Mesothelial cell of epicardium (in vitro differentiated cells): ENCODE data around the gene S1PR3. TPM values are rescaled to one million over a fixed set of nuclear protein-coding genes. Genes with fewer than 3 reads are reported as not detected.

Experiments used
- DNase-seq, 2 experiments: peaks; one replicate each; pipeline ENCODE4 v3.0.0; 2021; ENCODE audit warnings: low spot score in 2 of 2; ENCODE audit not compliant: unreplicated experiment in 2 of 2
- H3K27ac Mint-ChIP-seq: 2 replicates; pipeline ENCODE4 v1.8.0; 2021; ENCODE audit warnings: mixed read lengths
- H3K27me3 Mint-ChIP-seq: 2 replicates; pipeline ENCODE4 v1.8.0; 2021; ENCODE audit warnings: low read depth, mixed read lengths
- H3K36me3 Mint-ChIP-seq: 2 replicates; pipeline ENCODE4 v1.8.0; 2021; ENCODE audit warnings: mixed read lengths
- H3K4me1 Mint-ChIP-seq: 2 replicates; pipeline ENCODE4 v1.8.0; 2021; ENCODE audit warnings: mixed read lengths
- H3K4me3 Mint-ChIP-seq: 2 replicates; pipeline ENCODE4 v1.8.0; 2021; ENCODE audit warnings: mild to moderate bottlenecking, moderate library complexity, mixed read lengths
- H3K9me3 Mint-ChIP-seq: 2 replicates; pipeline ENCODE4 v1.8.0; 2021; ENCODE audit warnings: mixed read lengths
- CTCF ChIP-seq: fragments of 200-600 bp; sonication (generic); IDR thresholded peaks from one replicate; pipeline ENCODE4 v1.5.0; 2021; ENCODE audit warnings: antibody characterized with exemption; ENCODE audit not compliant: unreplicated experiment
- total RNA-seq: library from RNA; stranded (reverse); gene quantifications from 3 replicates; pipeline ENCODE4 v1.2.1, GENCODE V29; 2021

S1PR3 gene
- total RNA-seq, 1 donor from 2014 or later, result 38.2 TPM

GRCh38 chr9:88976890-88977257 is 14.4 kb upstream of the S1PR3 start:
- no peaks in the 10 kb centered on the region for H3K36me3 Mint-ChIP-seq
- H3K9me3 Mint-ChIP-seq, result peaks cover 12% of the 10 kb centered on the region
- H3K27me3 Mint-ChIP-seq, result no peaks in the 10 kb centered on the region
- no peak overlapping the region for H3K27ac Mint-ChIP-seq
- no peak for DNase-seq
- no peak overlapping the region for H3K4me3 Mint-ChIP-seq
- no peaks in the 10 kb centered on the region for H3K4me1 Mint-ChIP-seq
- no peak for TF ChIP-seq CTCF

GRCh38 chr9:88978034-88978433 is 13.2 kb upstream of the S1PR3 start:
- Mint-ChIP-seq H3K4me3 (no peak overlapping the region), H3K27ac (no peak overlapping the region), H3K9me3 (peaks cover 18% of the 10 kb centered on the region), H3K36me3 (peaks cover 2% of the 10 kb centered on the region), H3K4me1 (no peaks in the 10 kb centered on the region), H3K27me3 (no peaks in the 10 kb centered on the region)
- no peak for TF ChIP-seq CTCF
- DNase-seq, result no peak

- DNase-seq, result no peak
These were observed 12.2 kb upstream of the S1PR3 start for GRCh38 chr9:88979021-88979420.

GRCh38 chr9:88979791-88980190 is 11.5 kb upstream of the S1PR3 start:
- H3K4me1 Mint-ChIP-seq, result no peaks in the 10 kb centered on the region
- H3K9me3 Mint-ChIP-seq, result peaks cover 18% of the 10 kb centered on the region
- TF ChIP-seq CTCF, result no peak
- no peak for DNase-seq
- no peak overlapping the region for H3K27ac Mint-ChIP-seq
- H3K4me3 Mint-ChIP-seq, result no peak overlapping the region
- H3K27me3 Mint-ChIP-seq, result no peaks in the 10 kb centered on the region
- peaks cover 2% of the 10 kb centered on the region for H3K36me3 Mint-ChIP-seq

More at GRCh38 chr9:88979021-88979420, 12.2 kb upstream of the S1PR3 start:
- no peaks in the 10 kb centered on the region for H3K4me1 Mint-ChIP-seq
- H3K9me3 Mint-ChIP-seq, result peaks cover 18% of the 10 kb centered on the region
- TF ChIP-seq CTCF, result no peak
- peaks cover 2% of the 10 kb centered on the region for H3K36me3 Mint-ChIP-seq
- H3K4me3 Mint-ChIP-seq, result no peak overlapping the region
- no peak overlapping the region for H3K27ac Mint-ChIP-seq
- H3K27me3 Mint-ChIP-seq, result no peaks in the 10 kb centered on the region

- Mint-ChIP-seq H3K4me3 (no peak overlapping the region), H3K4me1 (no peaks in the 10 kb centered on the region), H3K36me3 (peaks cover 2% of the 10 kb centered on the region), H3K27ac (no peak overlapping the region), H3K9me3 (peaks cover 18% of the 10 kb centered on the region), H3K27me3 (peaks cover 3% of the 10 kb centered on the region)
- no peak for TF ChIP-seq CTCF
- DNase-seq, result no peak
These were observed 10.5 kb upstream of the S1PR3 start for GRCh38 chr9:88980740-88981203.
